HG03025 (cell line): Measurements from ENCODE around the gene MVB12B.

ENCODE experiments used
- ATAC-seq: cut with Tn5 transposase; IDR thresholded peaks from one replicate; pipeline ENCODE4 v1.9.1; 2021; ENCODE audit warnings: mild to moderate bottlenecking, moderate library complexity; ENCODE audit not compliant: unreplicated experiment, low FRiP score

MVB12B gene

DNA sequence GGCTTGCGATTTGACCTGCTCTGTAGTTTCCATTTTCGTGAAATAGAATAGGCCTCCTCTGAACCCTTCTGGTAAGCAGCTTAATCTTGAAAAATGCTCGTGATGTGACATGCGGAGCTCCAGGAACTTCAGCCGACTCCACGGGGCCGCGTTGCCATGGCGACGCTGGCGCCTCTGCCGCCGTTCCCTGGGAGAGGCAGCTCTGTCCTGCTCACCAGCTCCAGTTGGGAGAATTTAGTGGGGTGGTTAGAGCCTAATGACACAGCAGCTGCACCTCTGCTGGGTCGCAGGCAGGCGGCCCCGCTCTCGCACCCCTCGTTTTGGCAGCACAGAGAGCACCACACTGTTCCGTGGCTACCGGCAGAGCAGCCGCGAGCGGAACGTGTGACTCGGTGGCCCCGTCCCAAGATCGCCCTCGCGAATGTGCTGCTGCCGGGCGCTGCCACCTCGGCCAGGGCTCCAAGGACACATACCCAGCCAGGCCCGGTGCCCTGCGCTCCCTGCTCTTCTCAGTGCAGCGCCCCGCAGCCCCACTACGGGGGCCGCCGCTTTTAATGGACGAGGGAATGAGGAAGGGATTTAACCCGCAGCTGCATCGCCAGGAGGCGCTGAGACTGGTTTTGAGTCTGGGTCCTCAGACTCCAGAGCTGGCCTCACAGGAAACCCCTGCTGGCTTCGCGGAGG lies 155.9 kb downstream of the MVB12B start:
- ATAC-seq: no peak

DNA sequence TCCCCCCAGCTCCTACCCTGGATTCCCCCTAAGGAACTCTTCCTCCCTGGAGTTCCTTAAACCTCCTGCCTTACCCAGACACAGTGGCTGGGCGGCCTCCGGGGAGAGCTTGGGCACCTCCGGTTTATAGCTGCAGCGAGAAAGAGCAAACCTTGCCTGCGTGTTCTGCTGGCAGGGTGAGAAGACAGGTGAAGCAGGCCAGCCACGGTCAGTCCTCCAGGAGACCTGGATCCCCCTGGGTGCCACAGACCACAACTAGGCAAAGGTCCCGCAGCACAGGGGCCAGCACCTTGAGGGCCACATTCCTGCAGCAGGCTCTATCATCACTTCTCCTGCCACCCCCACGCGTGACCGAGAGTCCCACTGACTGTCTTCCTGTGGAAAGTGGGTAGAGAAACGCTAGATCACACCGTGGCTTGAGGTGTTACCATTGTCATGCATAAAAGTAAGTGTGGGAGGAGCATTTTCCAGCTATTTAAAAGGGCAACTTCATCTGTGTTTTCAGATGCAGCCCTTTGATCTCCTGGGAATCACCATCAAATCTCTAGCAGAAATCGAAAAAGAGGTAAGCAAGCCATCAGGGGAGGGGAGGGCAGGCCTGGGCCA lies 156.9 kb downstream of the MVB12B start:
- no peak for ATAC-seq

DNA sequence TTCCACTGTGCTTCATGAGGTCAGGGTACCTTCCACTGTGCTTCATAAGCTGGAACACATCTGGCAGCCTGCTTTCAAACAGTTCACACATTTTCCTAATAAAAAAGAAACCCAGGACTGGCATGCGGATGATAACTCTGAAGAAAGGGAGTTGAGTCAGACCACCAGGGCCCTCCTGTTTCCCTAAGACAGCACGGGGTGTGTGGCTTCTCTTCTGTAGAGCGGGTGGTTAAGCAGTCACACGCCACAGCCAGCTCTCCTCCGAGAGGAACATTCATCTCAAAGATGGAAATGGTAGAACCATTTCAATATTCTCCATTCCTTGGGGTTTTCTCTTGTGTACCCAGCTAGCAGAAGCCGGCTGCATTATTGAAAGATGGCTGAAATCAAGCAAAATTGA lies 159.0 kb downstream of the MVB12B start:
- no peak for ATAC-seq

DNA sequence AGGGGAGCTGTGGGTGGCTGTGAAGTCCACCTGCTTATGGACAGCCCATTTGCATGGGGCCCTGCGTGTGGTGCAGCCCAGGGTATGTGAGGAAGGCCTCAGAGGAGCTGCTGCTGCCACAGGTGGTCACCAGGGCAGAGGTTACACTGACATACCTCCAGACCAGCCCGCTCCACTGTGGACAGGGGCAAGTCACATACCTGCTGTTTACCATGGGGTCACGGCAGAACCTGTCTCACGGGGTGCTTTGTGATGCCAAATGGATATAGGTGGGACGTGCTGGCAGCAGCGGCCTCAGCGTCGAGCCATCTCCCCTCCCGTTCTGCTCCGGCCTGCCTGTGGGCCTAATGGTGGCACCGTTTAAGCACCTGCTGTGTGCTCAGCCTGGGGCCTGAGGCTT lies 159.6 kb downstream of the MVB12B start:
- ATAC-seq: no peak

DNA sequence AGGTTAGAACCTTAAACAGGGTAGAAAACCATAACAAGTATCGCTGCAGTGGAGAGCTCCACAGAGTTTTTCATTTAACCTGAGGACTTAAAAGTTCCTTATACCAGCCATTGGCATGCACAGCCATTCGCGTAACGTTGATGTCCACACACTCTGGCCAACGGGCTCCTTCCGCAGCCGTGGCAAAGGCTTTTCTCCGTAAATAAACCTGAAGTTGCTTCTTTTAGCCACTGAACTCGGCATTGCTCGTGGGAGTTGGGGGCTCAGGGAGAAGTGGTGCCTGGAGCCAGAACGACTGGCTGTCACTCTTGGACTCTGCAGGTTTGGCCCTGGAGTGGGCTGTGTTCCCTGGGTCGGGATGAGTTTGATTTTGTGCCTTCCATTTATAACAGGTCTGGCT lies 161.2 kb downstream of the MVB12B start:
- no peak for ATAC-seq

DNA sequence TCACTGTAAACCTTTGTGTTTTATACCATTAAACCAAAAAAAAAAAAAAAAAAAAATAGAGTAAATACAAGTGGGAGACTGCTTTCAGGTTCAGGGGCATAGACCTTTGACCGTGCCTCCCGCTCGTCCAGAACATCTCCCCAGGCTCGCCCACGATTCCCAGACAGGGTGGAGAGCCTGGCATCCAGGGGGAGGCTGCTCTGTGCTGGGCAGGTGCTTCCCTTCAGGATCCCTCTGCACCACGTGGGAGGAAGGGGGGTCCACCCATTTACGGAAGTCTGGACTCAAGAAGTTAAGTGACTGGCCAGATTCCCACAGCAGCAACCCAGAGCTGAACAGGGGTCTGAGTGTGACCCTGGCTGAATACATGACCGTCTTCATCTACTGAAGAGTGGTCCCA lies 161.7 kb downstream of the MVB12B start:
- no peak for ATAC-seq

DNA sequence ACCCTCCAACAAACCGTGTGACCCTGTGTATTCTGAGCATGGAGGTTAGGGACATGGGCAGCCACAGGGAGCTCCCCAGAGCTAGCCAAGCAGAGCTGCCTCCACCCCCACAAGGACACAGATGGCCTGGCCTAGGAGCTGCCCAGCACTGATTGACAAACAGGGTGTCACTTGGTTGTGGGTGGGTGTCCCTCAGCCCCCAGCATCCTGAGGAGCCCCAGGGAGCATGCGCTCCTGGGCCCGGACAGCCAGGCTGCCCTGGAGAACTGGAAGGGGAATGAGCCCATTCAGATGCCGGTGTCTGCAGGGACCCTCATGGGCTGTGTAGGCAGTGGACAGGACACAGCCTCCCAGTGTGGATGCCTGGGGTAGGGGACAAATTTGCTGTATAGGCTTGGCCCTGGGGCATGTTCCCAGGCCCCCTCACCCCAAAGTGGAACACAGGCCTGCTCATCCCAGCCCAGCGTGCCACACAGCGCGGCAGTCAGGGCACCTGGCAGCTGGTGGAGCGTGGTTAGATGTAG lies 162.3 kb downstream of the MVB12B start:
- ATAC-seq: no peak

DNA sequence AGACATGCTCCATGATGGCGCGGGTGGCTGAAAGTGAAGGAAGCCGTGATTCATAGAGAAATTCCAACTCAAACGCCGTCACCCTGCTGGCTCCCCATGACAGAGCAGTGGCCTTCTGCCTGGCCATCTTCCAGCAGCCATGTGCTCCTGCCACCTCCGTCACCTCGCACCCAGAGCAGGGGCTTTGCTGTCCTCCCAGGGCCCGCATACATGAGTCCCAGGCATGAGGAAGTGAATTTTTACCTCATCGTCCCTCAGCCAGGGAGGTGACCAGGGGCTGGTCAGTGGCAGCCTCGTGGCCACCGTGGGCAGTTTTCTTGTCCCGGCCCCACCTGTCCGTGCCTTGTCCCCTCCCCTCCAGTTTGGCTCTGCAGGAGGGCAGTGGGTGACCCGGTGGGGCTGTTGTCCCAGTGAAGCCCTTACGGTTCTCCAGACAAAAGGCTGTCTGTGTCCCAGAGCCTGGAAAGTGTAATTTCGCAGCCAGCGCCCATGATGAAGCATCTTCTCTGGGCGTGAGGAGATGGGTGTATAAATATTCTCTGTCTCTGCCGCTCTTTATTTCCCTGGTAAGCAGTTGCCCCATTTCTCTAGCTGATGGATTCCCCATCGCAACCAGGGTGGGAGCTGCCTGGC lies 163.1 kb downstream of the MVB12B start:
- ATAC-seq: no peak

DNA sequence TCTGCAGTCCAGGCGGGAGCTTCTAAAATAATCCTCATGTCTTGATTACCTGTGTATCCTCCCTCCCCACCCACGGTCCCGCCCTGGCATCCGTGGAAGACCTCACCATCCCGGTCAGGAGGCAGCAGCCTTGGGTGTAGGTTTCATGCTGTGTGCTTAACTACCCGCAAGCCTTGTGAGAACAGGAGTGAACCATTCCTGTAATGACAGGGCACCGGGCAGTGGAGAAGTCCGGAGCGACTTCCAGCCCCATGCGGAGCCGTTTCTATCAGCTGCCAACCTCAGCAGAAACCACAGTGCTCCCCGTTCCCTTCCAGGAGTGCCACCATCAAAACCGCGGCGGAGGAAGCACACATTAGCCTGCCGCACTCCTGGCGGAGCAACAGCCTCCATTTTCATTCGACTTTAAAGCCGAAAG lies 163.6 kb downstream of the MVB12B start:
- no peak for ATAC-seq

DNA sequence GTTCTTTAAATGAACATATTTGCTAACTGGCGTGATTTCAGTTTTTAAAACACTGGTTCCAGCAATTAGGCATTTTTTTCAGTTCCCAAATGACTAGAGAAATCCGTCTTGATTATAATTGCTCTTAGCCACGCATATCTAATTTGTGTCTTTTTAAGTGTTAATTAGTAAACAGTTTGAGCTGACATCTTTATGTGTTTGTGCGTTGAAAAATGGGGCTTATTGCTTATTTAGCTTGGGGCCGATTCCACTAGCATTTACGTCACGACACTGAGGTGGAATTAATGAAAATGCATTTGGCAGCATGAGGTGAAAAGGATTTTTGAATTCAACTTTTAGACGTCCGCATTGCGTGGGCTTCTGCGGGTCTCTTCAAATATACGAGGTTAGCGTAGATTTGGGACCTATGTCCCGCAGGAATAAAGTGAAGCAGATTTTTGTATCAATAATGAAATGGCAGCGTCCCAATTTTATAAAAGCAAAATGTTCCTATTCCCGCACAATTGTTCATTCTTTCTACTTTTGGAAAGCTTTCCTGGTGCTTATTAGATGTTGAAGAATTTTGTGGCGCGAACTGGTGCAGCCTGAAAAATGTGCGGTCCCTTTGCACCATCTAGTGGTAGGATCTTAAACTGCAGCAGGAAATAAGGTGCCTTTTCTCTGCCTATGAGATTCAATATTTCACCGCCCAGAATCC lies 164.4 kb downstream of the MVB12B start:
- ATAC-seq: no peak

DNA sequence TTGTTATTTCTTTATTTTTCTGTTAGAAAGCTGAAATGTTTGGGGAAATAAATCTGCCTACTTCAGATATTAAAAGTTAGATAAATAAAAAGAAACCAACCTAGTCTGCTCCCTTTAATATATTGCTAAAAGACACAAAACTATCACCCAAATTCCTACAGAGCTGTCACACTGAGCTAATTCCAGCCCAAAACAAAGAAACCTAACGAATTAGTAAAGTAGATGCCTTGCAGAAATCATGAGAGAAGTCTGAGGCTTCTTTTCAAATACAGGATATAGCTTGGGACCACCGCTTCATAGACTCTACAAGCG lies 164.9 kb downstream of the MVB12B start:
- ATAC-seq: no peak

DNA sequence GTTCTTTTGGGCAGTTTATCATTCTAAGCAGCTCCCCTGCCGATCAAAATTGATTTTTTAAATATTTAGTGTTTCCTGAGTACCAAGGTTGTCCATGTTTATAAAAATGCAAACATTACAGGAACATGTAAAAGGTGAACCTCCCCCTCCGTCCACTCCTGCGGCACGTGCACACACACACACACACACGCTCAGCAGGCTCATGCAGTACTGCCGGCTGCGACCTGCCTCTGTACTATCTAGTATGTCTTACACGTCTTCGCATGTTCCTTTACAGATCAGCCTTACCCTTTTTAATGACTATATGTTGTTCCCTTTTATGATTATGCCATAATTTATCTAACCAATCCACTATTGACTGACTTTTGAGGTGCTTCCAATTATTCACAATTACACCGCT lies 165.3 kb downstream of the MVB12B start:
- no peak for ATAC-seq

DNA sequence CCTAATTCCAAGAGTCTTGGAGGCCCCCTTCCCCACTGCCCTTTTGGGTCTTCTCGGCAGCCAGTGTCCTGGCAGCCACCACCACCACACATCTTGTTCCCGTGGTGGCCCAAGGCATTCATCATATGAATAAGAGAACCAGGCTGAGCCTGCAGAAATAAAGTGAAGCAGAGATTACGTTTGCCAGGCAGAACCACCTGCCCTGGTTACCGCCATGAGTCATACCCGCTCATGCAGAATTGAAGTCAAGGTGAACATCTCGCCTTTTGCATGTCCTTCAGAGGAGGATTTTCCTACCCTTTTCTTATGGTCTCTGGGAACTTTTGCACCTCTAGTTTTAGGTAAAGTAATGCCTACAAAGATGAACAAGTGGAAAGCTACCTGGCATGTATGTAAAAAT lies 167.6 kb downstream of the MVB12B start:
- no peak for ATAC-seq

DNA sequence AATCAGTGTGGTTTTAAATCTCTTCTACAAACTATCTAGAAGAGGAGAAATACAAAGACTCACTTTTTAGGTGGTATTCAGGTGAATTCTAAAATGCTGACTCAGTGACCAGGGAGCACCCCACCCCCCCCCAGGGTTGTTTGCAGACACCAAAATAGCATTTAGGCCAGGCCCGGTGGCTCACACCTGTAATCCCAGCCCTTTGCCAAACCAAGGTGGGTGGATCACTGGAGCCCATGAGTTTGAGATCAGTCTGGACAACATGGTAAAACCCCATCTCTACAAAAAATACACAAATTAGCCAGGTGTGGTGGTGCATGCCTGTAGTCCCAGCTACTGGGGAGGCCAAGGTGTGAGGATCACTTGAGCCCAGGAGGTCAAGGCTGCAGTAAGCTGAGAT lies 168.1 kb downstream of the MVB12B start:
- no peak for ATAC-seq

DNA sequence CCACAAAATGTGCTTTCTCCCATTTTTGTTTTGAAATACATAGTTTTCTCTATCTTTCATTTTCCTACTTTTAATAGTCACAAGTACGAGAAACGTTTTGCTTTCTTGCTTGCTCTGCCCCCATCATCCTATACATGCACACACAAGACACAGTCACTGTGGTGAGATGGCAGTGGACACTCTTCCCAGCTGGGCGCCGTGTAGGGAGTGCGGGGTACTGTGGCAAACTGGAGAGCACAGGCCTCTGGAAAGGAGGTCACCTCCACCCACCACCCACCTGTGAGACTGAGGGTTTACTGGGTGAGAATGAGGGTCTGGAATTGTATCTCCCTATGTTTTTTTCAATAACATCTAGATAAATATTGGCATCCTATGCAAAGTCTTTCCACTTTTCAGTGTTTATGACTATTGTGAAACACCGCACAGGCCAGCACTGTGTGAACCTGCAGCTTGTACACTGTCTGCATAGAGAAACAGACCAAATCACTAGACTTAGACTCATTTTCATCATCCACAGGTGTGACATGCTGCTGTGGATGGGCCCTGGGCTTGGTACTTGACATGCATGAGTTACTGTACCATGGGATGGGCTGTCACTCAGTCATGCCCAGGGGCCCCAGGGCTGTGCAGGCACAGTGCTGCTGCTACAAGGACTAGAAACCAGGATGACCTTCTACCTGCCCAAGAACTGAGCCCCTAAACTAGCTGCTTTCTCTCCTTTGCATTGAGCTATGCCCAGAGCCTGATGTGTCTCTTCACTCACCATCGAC lies 169.0 kb downstream of the MVB12B start:
- ATAC-seq: no peak

DNA sequence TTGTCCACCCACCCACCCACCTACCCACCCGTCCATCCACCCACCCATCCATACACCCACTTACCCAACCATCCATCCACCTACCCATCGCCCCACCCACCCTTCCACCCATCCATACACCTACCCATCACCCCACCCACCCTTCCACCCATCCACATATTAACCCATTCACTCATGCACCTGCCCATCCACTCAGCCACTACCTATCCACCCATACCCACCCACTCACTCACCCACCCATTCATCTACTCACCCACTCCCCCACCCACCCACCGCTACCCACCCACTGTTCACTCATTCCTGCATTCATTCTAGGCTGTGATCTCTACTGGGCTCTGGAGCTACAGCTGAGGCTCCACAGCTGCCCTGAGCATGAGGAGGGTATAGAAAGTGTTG lies 169.6 kb downstream of the MVB12B start:
- ATAC-seq: no peak

DNA sequence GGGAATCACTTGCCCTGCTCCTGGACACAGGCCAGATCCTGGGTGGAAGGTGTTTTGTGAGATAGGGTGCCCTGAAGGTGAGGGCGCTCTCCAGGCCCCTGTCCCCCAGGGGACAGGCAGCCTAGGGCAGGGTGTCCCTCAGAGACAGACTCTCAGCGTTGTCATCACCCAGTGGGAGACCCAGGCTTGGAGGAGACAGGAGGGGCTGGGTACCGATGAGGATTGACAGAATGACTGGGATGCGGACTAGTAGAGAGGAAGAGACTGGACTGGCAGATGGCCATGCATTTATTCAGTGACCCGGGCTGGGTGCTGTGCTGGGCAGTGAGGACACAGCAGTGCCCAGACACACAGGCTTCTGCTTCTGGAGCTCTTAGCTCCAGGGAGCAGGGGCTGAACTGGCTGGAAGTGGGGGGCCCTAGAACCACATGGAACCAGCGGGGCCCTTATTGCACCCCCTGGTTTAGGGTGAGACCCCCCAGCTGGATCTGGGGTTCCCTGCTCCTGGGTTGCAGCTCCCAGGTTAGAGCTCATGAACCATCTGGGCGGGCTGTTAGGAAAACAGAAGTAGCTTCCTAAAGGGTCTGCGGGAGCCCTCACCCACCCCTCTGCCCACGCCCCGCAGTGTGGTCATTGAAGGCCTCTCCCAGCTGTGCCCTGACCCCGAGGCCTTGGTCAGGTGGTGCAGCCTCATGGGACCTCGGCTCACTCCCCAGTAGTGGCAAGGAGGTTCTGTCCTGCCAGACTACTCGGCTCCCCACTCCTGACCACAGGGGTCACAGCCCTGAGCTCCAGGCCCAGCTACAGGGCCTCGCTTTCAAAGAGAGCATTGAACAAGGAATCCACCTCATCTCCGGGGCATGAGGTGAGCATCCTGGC lies 170.4 kb downstream of the MVB12B start:
- no peak for ATAC-seq

DNA sequence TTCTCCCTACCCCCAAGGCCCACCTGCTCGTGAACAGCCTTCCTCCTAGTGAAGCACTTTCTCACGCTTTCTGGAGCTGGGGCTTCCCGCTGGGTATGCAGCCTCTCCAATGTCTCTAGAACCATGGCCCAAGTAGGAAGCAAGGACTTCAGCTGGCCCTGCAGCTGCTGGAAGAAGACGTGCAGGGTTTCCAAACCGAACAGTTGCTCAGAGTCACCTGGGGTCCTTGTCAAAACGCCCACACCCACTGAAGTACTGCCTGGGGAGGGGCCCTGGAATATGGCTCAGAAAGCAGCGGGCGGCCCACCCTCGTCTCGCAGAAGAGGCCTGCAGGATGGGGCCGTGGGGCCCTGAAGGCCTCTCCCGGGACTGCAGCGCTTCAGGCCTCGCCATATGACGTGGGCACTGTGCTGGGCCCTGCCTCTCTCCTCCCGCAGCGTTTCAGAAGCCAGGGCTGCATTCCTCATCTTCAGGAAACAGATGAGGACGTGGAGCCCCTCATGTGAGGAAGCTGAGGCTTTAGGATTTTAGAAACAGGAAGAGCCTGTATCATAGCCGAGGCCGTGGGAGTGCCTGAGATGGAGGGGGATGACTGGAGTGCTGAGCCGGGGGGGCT lies 171.1 kb downstream of the MVB12B start:
- ATAC-seq: no peak

DNA sequence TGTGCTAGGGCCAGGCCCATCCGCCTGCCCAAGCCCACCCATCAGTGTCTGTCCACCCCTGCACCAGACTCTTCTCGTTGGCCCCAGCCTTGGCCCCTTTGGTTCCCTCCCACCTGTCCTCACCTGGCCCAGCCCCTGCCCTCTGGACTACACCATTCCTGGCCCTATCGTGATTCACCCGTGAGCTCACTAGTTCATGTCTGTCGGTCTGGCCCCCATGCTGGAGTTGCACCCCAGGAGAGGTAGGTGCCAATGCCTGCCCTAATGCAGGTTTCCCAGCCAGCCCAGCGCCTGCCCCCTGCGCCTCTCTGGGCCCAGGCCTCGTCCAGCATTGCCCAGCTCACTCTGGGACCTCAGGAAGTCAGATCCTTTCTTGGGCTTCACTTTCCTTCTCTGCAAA lies 171.7 kb downstream of the MVB12B start:
- ATAC-seq: no peak
